Pancreas (tissue), 10 donors: ENCODE measurements around the gene F12. TPM values are rescaled to one million over a fixed set of nuclear protein-coding genes. Genes with fewer than 3 reads are reported as not detected.

ENCODE experiments used
- ATAC-seq, 4 donors: fragments of 200-7000 bp; cut with Tn5 transposase; one replicate each; pipeline versions ENCODE4 v1.8.0 to v1.9.1; 2020; ENCODE audit warnings: mild to moderate bottlenecking in 4 of 4, moderate library complexity in 4 of 4
- DNase-seq, 6 donors: peaks; one replicate each; pipeline ENCODE4 v3.0.0-alpha.2; 2020
- FAIRE-seq: peaks from 2 replicates; lab custom pipeline; 2012; peaks lifted over from hg19 to GRCh38; lab: Jason Lieb, UNC
- H3K27ac ChIP-seq, 4 donors: fragments of 200-600 bp; sonication (generic); 1 replicate in 3 of 4; 2 replicates in 1 of 4; pipeline versions ENCODE4 v1.5.0 to v1.8.0; 2020
- H3K27me3 ChIP-seq, 4 donors: fragments of 200-600 bp; one replicate each; pipeline ENCODE4 v1.8.0; 2021
- H3K36me3 ChIP-seq, 3 donors: fragments of 200-600 bp; sonication (generic) in 1 of 3; one replicate each; pipeline versions ENCODE4 v1.5.0 to v1.8.0; 2020 to 2021
- H3K4me1 ChIP-seq, 3 donors: fragments of 200-600 bp; one replicate each; pipeline ENCODE4 v1.8.0; 2021
- H3K4me3 ChIP-seq, 4 donors: fragments of 200-600 bp; sonication (generic) in 2 of 4; one replicate each; pipeline versions ENCODE4 v1.5.0 to v1.8.0; 2020 to 2021
- H3K9me3 ChIP-seq, 4 donors: fragments of 200-600 bp; one replicate each; pipeline ENCODE4 v1.8.0; 2021
- CTCF ChIP-seq, 4 donors: fragments of 200-600 bp; sonication (generic) in 3 of 4; IDR thresholded peaks; one replicate each; pipeline versions ENCODE4 v1.5.0 to v1.8.0; 2021; ENCODE audit warnings: antibody characterized with exemption in 4 of 4
- WGBS, 2 donors: extraction: QIAGEN DNeasy Blood & Tissue Kit; methylation state at CpG; one replicate each; pipeline ENCODE4 v1.1.7; 2013; 5-methylcytosine and 5-hydroxymethylcytosine counted together
- intact Hi-C, 3 donors: fragments of 100-400 bp; cut with DNase I; formaldehyde crosslinking; loops; one replicate each; pipeline versions ENCODE4 v1.11.1 to v1.14.2; 2022
- polyA plus RNA-seq, 2 donors: library from polyadenylated mRNA; stranded (reverse); fragments of 200-250 nt; gene quantifications; one replicate each; pipeline ENCODE4 v1.2.3, GENCODE V29; 2013
- total RNA-seq, 6 donors: library from RNA; stranded (reverse); fragmentation: NEBNext Ultra II Directional in 4 of 6; extraction: Animal tissue kit (Norgen Biotek cat#: 25700) in 4 of 6; gene quantifications; one replicate each; pipeline versions ENCODE4 v1.2.1 to v1.2.4, GENCODE V29; 2021 to 2023
- donor health status: healthy with polysubstance abuse.
- donor health status: DM: no; HTN: no; CAD: no; lungs with moderate emphysema.
- donor health status: DM: no; HTN: no; CAD: no.
- donor health status: control.
- donor health status: control.
- donor health status: Bipolar disorder and iron deficiency.
- donor health status: DM: yes; HTN: yes; CAD: no.
- donor health status: DM: no; HTN: no; CAD: no.
- donor health status: DM: no; HTN: no; CAD: no.
- donor health status: DM: yes; HTN: yes; CAD: no.

The F12 gene
- total and polyA plus RNA-seq, 8 donors, result 0.83 to 2.6 (median 1.8) TPM

GRCh38 chr5:177372910-177373309 lies 36.5 kb downstream of the F12 start:
- FAIRE-seq, result no peak
- H3K4me1 ChIP-seq, result peaks cover 12 to 20% (median 14%) of the 10 kb centered on the region in 3 donors
- 89 to 100% methylated on average over 6 of the region's 6 CpGs for whole genome bisulfite sequencing, 2 donors
- H3K27ac ChIP-seq, result no peak overlapping the region
- H3K9me3 ChIP-seq, result no peaks in the 10 kb centered on the region
- no peak for DNase-seq
- H3K27me3 ChIP-seq, result no peaks in the 10 kb centered on the region
- TF ChIP-seq CTCF (IDR thresholded peaks at IDR 0.05), result no peak
- intact Hi-C loops, result no loop called here
- H3K4me3 ChIP-seq, result no peak overlapping the region
- no peak for ATAC-seq
- no peaks in the 10 kb centered on the region for H3K36me3 ChIP-seq

- intact Hi-C loops, result no loop called here
- FAIRE-seq, result no peak
- Histone ChIP-seq H3K9me3 (no peaks in the 10 kb centered on the region), H3K4me3 (no peak overlapping the region), H3K27ac (no peak overlapping the region), H3K36me3 (no peaks in the 10 kb centered on the region), H3K27me3 (no peaks in the 10 kb centered on the region), H3K4me1 (peaks cover 14 to 26% (median 17%) of the 10 kb centered on the region in 3 donors)
- WGBS, 2 donors, result 82 to 84% methylated on average over 12 of the region's 12 CpGs
- no peak for ATAC-seq
- no peak for DNase-seq
- TF ChIP-seq CTCF (IDR thresholded peaks at IDR 0.05), result no peak
Observed at GRCh38 chr5:177372034-177372896, 37.1 kb downstream of the F12 start.

GRCh38 chr5:177371120-177372033 lies 38.0 kb downstream of the F12 start:
- H3K4me3 ChIP-seq, result peak overlapping the region in 3 of 4 donors; percentile 26 to 52 (median 47)
- H3K4me1 ChIP-seq, result peaks cover 14 to 27% (median 20%) of the 10 kb centered on the region in 3 donors
- WGBS, 2 donors, result 38% methylated on average over 19 to 26 of the region's 26 CpGs
- no peaks in the 10 kb centered on the region for H3K36me3 ChIP-seq
- H3K27ac ChIP-seq, result peak overlapping the region in 2 of 4 donors; percentile 33 to 84
- peak in 4 of 6 donors; percentile 47 to 65 (median 54) for DNase-seq
- H3K27me3 ChIP-seq, result no peaks in the 10 kb centered on the region
- no peak for ATAC-seq
- intact Hi-C loops, result no loop called here
- TF ChIP-seq CTCF (IDR thresholded peaks at IDR 0.05), result no peak
- no peak for FAIRE-seq
- H3K9me3 ChIP-seq, result no peaks in the 10 kb centered on the region

- ATAC-seq (peak; percentile 59 to 77 (median 74)), DNase-seq (peak; percentile 90 to 98 (median 92)), FAIRE-seq (no peak)
- intact Hi-C loops, result no loop called here
- Histone ChIP-seq H3K9me3 (no peaks in the 10 kb centered on the region), H3K27ac (peak overlapping the region; percentile 13 to 84 (median 68)), H3K4me1 (peaks cover 22 to 34% (median 27%) of the 10 kb centered on the region in 3 donors), H3K4me3 (peak overlapping the region in 2 of 4 donors; percentile 47 to 52), H3K36me3 (no peaks in the 10 kb centered on the region), H3K27me3 (no peaks in the 10 kb centered on the region)
- WGBS, 2 donors, result 6 to 7% methylated on average over 29 to 42 of the region's 42 CpGs
- TF ChIP-seq CTCF (IDR thresholded peaks at IDR 0.05), result peak in 2 of 4 donors; percentile 14 to 31
Observed at GRCh38 chr5:177370488-177371119, 38.8 kb downstream of the F12 start.
